ENCODE data around the gene RERE. TPM values are rescaled to one million over a fixed set of nuclear protein-coding genes. Genes with fewer than 3 reads are reported as not detected.

The RERE gene
- total and polyA plus RNA-seq, 2 donors (not counting 3 experiments of a cell fraction or from before 2014, with no cell fraction given) = 14.1 to 113 TPM

GRCh38 chr1:8430476-8430875 is 387.0 kb downstream of the RERE start:
- dilution Hi-C loops (cut with MboI; ENCODE audit: extremely low pct_ligation_motif_present, low sequenced_read_pairs) (no loop called here), intact Hi-C loops (cut with micrococcal nuclease) (no loop called here)
- ChIA-PET POLR2A (no interaction called here), CTCF (interaction anchor here (1.0 kb wide), 1 partner anchor 96 kb away, joined by 3 read pairs; no protein-coding TSS in a partner anchor)
- Histone ChIP-seq H3K36me3 (ENCODE audit: control insufficient read depth in 2 of 2, extremely low read depth in 1 of 2, insufficient read depth in 2 of 2, low read length in 2 of 2) (no peaks in the 10 kb centered on the region), H4K20me1 (replicated peaks; ENCODE audit: control insufficient read depth, extremely low read depth, insufficient read depth, low read length) (no peaks in the 10 kb centered on the region), H3K79me2 (ENCODE audit: control insufficient read depth, insufficient read depth, low read length) (no peaks in the 10 kb centered on the region), H2AFZ (ENCODE audit: low read depth, low read length) (no peak overlapping the region), H3K9ac (replicated peaks; ENCODE audit: extremely low read depth, insufficient read depth, low read length) (no peak overlapping the region), H3K4me3 (replicated peaks in 1 of 3; ENCODE audit: insufficient read depth in 1 of 3, low read depth in 1 of 3, low read length in 3 of 3) (no peak overlapping the region), H3K9me1 (replicated peaks; ENCODE audit: control insufficient read depth, extremely low read depth, insufficient read depth, low read length) (no peaks in the 10 kb centered on the region), H3K27me3 (ENCODE audit: control insufficient read depth in 2 of 2, insufficient read depth in 2 of 2, low read length in 2 of 2) (no peaks in the 10 kb centered on the region), H3K4me2 (ENCODE audit: insufficient read depth, low read length) (no peak overlapping the region), H3K9me3 (replicated peaks; ENCODE audit: control insufficient read depth, insufficient read depth, low read length) (no peaks in the 10 kb centered on the region), H3K4me1 (ENCODE audit: control insufficient read depth, extremely low read depth, insufficient read depth, low read length) (no peaks in the 10 kb centered on the region), H3K27ac (ENCODE audit: insufficient read depth, low read depth, low read length) (no peak overlapping the region)
- no peak for TF ChIP-seq POLR2A (IDR thresholded peaks at IDR 0.05; ENCODE audit: low read depth, low read length)
- no peak for TF ChIP-seq MAX (IDR thresholded peaks at IDR 0.05; ENCODE audit: insufficient read depth, insufficient read length)
- no peak for TF ChIP-seq MYC (IDR thresholded peaks at IDR 0.05; ENCODE audit: low read depth, low read length)
- no peak for TF ChIP-seq FOS (IDR thresholded peaks at IDR 0.05; ENCODE audit: borderline replicate concordance, insufficient read depth, low read length)
- TF ChIP-seq JUN (IDR thresholded peaks at IDR 0.05; ENCODE audit: borderline replicate concordance, insufficient read depth, insufficient read length, low read depth) = no peak
- TF ChIP-seq POLR2AphosphoS5 (IDR thresholded peaks at IDR 0.05; ENCODE audit: insufficient read depth, low read depth, low read length) = no peak
- TF ChIP-seq CTCF (IDR thresholded peaks at IDR 0.05; ENCODE audit: extremely low read depth in 1 of 2, insufficient read depth in 1 of 2, low read depth in 1 of 2, low read length in 2 of 2) = no peak
- no peak for TF ChIP-seq EZH2 (IDR thresholded peaks at IDR 0.05; ENCODE audit: borderline replicate concordance, low read depth, low read length, severe bottlenecking)
- TF ChIP-seq GATA2 (IDR thresholded peaks at IDR 0.05; ENCODE audit: insufficient read depth, insufficient read length, low read depth, low read length) = no peak
- FAIRE-seq = no peak
- no TSS peak for BruUV-seq (replicated peaks)
- DNase-seq (ENCODE audit: low read depth, low spot score) = no peak
